ENCODE results near the gene P2RY12.

The P2RY12 gene

DNA sequence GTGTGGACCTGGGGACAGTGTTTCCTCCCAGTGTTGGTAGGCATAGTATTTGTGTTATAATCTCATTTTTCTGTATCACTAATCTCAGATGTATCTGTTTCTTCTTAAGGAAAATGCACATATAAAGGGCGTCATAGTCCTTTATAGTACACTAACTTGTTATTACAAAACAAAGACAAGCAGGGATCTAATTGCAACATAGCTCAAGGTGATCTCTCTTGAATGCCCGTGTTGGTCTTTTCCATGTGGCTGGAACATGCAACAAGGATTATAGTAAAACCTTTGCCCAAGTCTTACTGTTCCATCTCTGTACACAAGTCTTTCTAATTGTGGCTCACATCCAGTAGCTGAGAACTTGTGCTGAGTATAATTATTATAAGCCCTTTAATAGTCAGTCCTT, 64.4 kb downstream of the P2RY12 start:
- ChIA-PET CTCF (interaction anchor here (0.9 kb wide), 1 partner anchor 36 kb away, joined by 3 read pairs; no protein-coding TSS in a partner anchor), POLR2A (no interaction called here)
- Histone ChIP-seq H3K4me1 (ENCODE audit: control insufficient read depth, insufficient read depth, low read length) (no peaks in the 10 kb centered on the region), H3K27ac (ENCODE audit: extremely low read depth, low read depth, low read length) (no peak overlapping the region), H3K9me3 (ENCODE audit: control insufficient read depth, insufficient read depth, low read depth, low read length) (no peaks in the 10 kb centered on the region), H3K36me3 (ENCODE audit: control insufficient read depth in 2 of 2, insufficient read depth in 1 of 2, low read length in 2 of 2) (no peaks in the 10 kb centered on the region), H3K4me3 (ENCODE audit: low read depth, low read length) (no peak overlapping the region)
- TF ChIP-seq KLF7 (tag by site-specific recombination; IDR thresholded peaks at IDR 0.05; ENCODE audit: borderline replicate concordance) (no peak), ZFP69B (tag by site-specific recombination; IDR thresholded peaks at IDR 0.05) (no peak)
- TF ChIP-seq, protein P1, sequence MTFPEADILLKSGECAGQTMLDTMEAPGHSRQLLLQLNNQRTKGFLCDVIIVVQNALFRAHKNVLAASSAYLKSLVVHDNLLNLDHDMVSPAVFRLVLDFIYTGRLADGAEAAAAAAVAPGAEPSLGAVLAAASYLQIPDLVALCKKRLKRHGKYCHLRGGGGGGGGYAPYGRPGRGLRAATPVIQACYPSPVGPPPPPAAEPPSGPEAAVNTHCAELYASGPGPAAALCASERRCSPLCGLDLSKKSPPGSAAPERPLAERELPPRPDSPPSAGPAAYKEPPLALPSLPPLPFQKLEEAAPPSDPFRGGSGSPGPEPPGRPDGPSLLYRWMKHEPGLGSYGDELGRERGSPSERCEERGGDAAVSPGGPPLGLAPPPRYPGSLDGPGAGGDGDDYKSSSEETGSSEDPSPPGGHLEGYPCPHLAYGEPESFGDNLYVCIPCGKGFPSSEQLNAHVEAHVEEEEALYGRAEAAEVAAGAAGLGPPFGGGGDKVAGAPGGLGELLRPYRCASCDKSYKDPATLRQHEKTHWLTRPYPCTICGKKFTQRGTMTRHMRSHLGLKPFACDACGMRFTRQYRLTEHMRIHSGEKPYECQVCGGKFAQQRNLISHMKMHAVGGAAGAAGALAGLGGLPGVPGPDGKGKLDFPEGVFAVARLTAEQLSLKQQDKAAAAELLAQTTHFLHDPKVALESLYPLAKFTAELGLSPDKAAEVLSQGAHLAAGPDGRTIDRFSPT (tag by site-specific recombination; IDR thresholded peaks at IDR 0.05): no peak

DNA sequence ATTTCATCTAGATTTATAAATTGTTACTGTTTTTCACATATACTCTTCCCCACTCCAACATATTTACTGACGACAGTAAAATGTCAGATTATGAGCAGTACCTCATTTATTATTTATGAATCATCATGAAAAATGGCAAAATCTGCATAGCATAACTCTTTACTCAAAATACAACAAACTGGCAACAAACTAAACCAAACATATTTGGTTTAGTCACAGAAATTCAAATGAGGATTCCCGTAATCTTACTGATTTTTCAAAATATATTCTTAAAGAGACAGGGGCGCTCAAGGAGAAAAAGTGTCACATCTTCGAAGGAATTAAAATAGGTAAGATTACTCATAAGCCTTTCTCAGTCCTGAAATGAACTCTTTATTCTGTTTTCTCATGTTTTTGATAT, 64.9 kb downstream of the P2RY12 start:
- no peak overlapping the region for H3K4me3 ChIP-seq (ENCODE audit: low read depth, low read length)
- ChIA-PET CTCF (no interaction called here), POLR2A (no interaction called here)
- H3K27ac ChIP-seq (ENCODE audit: extremely low read depth, low read depth, low read length): no peak overlapping the region
- no peaks in the 10 kb centered on the region for H3K4me1 ChIP-seq (ENCODE audit: control insufficient read depth, insufficient read depth, low read length)
- no peaks in the 10 kb centered on the region for H3K36me3 ChIP-seq (ENCODE audit: control insufficient read depth in 2 of 2, insufficient read depth in 1 of 2, low read length in 2 of 2)
- TF ChIP-seq, protein P2, sequence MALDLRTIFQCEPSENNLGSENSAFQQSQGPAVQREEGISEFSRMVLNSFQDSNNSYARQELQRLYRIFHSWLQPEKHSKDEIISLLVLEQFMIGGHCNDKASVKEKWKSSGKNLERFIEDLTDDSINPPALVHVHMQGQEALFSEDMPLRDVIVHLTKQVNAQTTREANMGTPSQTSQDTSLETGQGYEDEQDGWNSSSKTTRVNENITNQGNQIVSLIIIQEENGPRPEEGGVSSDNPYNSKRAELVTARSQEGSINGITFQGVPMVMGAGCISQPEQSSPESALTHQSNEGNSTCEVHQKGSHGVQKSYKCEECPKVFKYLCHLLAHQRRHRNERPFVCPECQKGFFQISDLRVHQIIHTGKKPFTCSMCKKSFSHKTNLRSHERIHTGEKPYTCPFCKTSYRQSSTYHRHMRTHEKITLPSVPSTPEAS (tag by site-specific recombination; IDR thresholded peaks at IDR 0.05): no peak
- TF ChIP-seq HOXD13 (CRISPR knock-in tag; IDR thresholded peaks at IDR 0.05; ENCODE audit: borderline replicate concordance): no peak
- TF ChIP-seq ZNF596 (tag by site-specific recombination; IDR thresholded peaks at IDR 0.05): no peak
- TF ChIP-seq ZNF837 (tag by site-specific recombination; IDR thresholded peaks at IDR 0.05): no peak
- TF ChIP-seq MYNN (tag by site-specific recombination; IDR thresholded peaks at IDR 0.05; ENCODE audit: borderline replicate concordance): no peak
- no peaks in the 10 kb centered on the region for H3K9me3 ChIP-seq (ENCODE audit: control insufficient read depth, insufficient read depth, low read depth, low read length)

DNA sequence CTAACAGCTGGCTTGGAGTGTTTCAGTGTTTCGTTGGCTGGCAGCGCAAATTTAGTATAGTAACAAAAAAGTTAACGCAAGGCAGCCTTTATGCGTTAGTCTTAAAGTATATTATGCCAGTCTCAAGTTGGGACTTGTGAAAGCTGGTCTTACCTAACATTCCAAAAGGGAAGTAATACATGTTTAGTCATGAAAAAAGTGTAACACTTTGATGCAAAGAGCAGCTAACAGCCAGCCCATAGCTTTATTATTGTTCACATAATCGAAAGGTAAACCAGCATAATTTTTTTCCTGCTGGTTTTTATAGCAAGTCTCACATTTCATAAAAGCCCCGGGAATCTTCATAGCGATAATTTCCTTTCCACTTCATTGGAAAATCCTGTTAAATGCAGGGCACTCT, 65.6 kb downstream of the P2RY12 start:
- H3K4me1 ChIP-seq (ENCODE audit: control insufficient read depth, insufficient read depth, low read length): no peaks in the 10 kb centered on the region
- no peak overlapping the region for H3K4me3 ChIP-seq (ENCODE audit: low read depth, low read length)
- ChIA-PET CTCF (no interaction called here), POLR2A (no interaction called here)
- no peak overlapping the region for H3K27ac ChIP-seq (ENCODE audit: extremely low read depth, low read depth, low read length)
- no peaks in the 10 kb centered on the region for H3K9me3 ChIP-seq (ENCODE audit: control insufficient read depth, insufficient read depth, low read depth, low read length)
- H3K36me3 ChIP-seq (ENCODE audit: control insufficient read depth in 2 of 2, insufficient read depth in 1 of 2, low read length in 2 of 2): no peaks in the 10 kb centered on the region
- TF ChIP-seq, protein P3, sequence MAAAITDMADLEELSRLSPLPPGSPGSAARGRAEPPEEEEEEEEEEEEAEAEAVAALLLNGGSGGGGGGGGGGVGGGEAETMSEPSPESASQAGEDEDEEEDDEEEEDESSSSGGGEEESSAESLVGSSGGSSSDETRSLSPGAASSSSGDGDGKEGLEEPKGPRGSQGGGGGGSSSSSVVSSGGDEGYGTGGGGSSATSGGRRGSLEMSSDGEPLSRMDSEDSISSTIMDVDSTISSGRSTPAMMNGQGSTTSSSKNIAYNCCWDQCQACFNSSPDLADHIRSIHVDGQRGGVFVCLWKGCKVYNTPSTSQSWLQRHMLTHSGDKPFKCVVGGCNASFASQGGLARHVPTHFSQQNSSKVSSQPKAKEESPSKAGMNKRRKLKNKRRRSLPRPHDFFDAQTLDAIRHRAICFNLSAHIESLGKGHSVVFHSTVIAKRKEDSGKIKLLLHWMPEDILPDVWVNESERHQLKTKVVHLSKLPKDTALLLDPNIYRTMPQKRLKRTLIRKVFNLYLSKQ (tag by site-specific recombination; IDR thresholded peaks at IDR 0.05; ENCODE audit: borderline replicate concordance): no peak
- TF ChIP-seq, protein P4, sequence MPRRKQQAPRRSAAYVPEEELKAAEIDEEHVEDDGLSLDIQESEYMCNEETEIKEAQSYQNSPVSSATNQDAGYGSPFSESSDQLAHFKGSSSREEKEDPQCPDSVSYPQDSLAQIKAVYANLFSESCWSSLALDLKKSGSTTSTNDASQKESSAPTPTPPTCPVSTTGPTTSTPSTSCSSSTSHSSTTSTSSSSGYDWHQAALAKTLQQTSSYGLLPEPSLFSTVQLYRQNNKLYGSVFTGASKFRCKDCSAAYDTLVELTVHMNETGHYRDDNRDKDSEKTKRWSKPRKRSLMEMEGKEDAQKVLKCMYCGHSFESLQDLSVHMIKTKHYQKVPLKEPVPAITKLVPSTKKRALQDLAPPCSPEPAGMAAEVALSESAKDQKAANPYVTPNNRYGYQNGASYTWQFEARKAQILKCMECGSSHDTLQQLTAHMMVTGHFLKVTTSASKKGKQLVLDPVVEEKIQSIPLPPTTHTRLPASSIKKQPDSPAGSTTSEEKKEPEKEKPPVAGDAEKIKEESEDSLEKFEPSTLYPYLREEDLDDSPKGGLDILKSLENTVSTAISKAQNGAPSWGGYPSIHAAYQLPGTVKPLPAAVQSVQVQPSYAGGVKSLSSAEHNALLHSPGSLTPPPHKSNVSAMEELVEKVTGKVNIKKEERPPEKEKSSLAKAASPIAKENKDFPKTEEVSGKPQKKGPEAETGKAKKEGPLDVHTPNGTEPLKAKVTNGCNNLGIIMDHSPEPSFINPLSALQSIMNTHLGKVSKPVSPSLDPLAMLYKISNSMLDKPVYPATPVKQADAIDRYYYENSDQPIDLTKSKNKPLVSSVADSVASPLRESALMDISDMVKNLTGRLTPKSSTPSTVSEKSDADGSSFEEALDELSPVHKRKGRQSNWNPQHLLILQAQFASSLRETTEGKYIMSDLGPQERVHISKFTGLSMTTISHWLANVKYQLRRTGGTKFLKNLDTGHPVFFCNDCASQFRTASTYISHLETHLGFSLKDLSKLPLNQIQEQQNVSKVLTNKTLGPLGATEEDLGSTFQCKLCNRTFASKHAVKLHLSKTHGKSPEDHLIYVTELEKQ (tag by site-specific recombination; IDR thresholded peaks at IDR 0.05; ENCODE audit: borderline replicate concordance): no peak
- TF ChIP-seq, protein P1 (tag by site-specific recombination; IDR thresholded peaks at IDR 0.05): no peak
- TF ChIP-seq ZNF571 (tag by site-specific recombination; IDR thresholded peaks at IDR 0.05) (no peak), ZNF791 (tag by site-specific recombination; IDR thresholded peaks at IDR 0.05) (no peak), SCRT1 (tag by site-specific recombination; IDR thresholded peaks at IDR 0.05; ENCODE audit: borderline replicate concordance) (no peak), ZNF677 (tag by site-specific recombination; IDR thresholded peaks at IDR 0.05) (no peak), ZNF223 (tag by site-specific recombination; IDR thresholded peaks at IDR 0.05) (no peak), KLF7 (tag by site-specific recombination; IDR thresholded peaks at IDR 0.05; ENCODE audit: borderline replicate concordance) (no peak)
- TF ChIP-seq, protein P5, sequence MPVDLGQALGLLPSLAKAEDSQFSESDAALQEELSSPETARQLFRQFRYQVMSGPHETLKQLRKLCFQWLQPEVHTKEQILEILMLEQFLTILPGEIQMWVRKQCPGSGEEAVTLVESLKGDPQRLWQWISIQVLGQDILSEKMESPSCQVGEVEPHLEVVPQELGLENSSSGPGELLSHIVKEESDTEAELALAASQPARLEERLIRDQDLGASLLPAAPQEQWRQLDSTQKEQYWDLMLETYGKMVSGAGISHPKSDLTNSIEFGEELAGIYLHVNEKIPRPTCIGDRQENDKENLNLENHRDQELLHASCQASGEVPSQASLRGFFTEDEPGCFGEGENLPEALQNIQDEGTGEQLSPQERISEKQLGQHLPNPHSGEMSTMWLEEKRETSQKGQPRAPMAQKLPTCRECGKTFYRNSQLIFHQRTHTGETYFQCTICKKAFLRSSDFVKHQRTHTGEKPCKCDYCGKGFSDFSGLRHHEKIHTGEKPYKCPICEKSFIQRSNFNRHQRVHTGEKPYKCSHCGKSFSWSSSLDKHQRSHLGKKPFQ (tag by site-specific recombination; IDR thresholded peaks at IDR 0.05): no peak
- TF ChIP-seq, protein P6, sequence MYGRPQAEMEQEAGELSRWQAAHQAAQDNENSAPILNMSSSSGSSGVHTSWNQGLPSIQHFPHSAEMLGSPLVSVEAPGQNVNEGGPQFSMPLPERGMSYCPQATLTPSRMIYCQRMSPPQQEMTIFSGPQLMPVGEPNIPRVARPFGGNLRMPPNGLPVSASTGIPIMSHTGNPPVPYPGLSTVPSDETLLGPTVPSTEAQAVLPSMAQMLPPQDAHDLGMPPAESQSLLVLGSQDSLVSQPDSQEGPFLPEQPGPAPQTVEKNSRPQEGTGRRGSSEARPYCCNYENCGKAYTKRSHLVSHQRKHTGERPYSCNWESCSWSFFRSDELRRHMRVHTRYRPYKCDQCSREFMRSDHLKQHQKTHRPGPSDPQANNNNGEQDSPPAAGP (tag by site-specific recombination; IDR thresholded peaks at IDR 0.05): no peak

Measured in HEK293 (cell line).